DND-41 (cell line): ENCODE measurements around the gene BSG.

Experiments
- CTCF ChIP-seq: IDR thresholded peaks from 2 replicates; pipeline ENCODE4 v1.5.1; 2012; ENCODE audit warnings: borderline replicate concordance, low read length, moderate library complexity, mild to moderate bottlenecking; ENCODE audit not compliant: poor library complexity, severe bottlenecking; ENCODE audit errors: extremely low read depth
- EZH2 ChIP-seq: IDR thresholded peaks from 3 replicates; pipeline ENCODE4 v1.6.1; 2012; ENCODE audit warnings: borderline replicate concordance, low read depth, mild to moderate bottlenecking, moderate library complexity, low read length, inconsistent platforms; ENCODE audit not compliant: severe bottlenecking

DNA sequence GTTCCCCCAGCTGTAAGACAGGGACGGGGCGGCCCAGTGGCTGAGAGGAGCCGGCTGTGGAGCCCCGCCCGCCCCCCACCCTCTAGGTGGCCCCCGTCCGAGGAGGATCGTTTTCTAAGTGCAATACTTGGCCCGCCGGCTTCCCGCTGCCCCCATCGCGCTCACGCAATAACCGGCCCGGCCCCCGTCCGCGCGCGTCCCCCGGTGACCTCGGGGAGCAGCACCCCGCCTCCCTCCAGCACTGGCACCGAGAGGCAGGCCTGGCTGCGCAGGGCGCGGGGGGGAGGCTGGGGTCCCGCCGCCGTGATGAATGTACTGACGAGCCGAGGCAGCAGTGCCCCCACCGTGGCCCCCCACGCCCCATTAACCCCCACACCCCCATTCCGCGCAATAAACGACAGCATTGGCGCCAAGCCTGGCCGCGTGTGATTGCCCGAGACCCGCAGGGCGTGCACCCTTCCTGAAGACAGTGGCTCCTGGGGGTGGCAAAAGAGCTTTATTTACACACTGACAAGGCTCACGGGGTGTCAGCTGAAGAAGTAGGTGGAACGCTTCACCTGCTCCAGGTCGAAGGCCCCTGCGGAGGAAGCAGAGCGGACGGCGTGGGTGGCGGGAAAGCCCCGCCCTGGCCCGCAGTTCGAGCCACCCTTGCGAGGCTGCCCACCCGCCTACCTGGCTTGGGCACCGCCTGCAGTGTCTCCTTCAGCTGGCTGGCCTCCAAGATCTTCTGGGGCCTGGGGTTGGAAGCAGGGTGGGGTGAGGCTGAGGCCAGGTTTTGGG lies 44.5 kb downstream of the BSG start:
- TF ChIP-seq CTCF (no peak), EZH2 (no peak)
